ENCODE data around the gene ANKS1A. TPM values are rescaled to one million over a fixed set of nuclear protein-coding genes. Genes with fewer than 3 reads are reported as not detected.

The ANKS1A gene
- total and polyA plus RNA-seq, 2 experiments from 2014 or later = 3.2 to 4.4 TPM

- Histone ChIP-seq H3K36me3 (ENCODE audit: low read depth) (no peaks in the 10 kb centered on the region), H3K4me2 (ENCODE audit: unreplicated experiment) (no peak overlapping the region), H3K4me3 (no peak overlapping the region), H4K20me1 (ENCODE audit: insufficient read depth) (no peaks in the 10 kb centered on the region), H3K27me3 (replicated peaks; ENCODE audit: insufficient read depth) (no peaks in the 10 kb centered on the region), H3F3A (ENCODE audit: insufficient read depth) (peaks cover 36% of the 10 kb centered on the region), H3K9ac (no peak overlapping the region), H3K9me3 (ENCODE audit: low read depth) (no peaks in the 10 kb centered on the region), H2AFZ (no peak overlapping the region), H3K9me2 (ENCODE audit: insufficient read depth) (no peaks in the 10 kb centered on the region), H3K4me1 (ENCODE audit: insufficient read depth) (peaks cover 42% of the 10 kb centered on the region), H3K79me2 (ENCODE audit: insufficient read depth) (no peaks in the 10 kb centered on the region), H3K27ac (no peak overlapping the region)
- WGBS, 2 experiments (ENCODE audit: low coverage in 1 of 2, low lambda C conversion rate in 2 of 2, missing lambda C conversion rate in 2 of 2) = 79 to 84% methylated on average over 6 of the region's 6 CpGs
- no peak for TF ChIP-seq EZH2phosphoT487 (IDR thresholded peaks at IDR 0.05; ENCODE audit: insufficient read depth, low read depth)
- TF ChIP-seq EZH2 (IDR thresholded peaks at IDR 0.05; ENCODE audit: insufficient read depth, poor library complexity, severe bottlenecking) = no peak
- no peak for DNase-seq
- in situ Hi-C loops (cut with MboI) = no loop called here
Measured at GRCh38 chr6:35013701-35014100, 124.6 kb downstream of the ANKS1A start.

DNA sequence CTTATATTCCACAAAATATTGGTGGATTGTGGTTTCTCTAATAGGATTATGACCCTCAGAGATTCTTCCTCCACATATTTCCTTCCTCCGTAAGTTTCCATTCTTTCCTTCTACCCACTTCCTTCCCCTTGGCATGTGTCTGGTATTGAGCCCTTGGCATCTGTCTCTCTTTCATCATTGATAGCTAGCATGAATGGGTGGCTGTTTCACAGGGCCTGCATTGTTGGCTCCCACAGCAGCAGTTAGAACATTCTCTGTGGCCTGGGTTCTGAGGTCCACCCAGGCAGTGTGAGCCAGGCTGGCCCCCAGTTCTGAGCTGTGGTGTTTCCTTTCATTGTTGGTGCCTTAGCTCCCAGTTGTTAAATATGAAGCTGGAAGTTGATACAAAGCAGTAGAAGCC is 125.3 kb downstream of the ANKS1A start:
- no peak for TF ChIP-seq EZH2phosphoT487 (IDR thresholded peaks at IDR 0.05; ENCODE audit: insufficient read depth, low read depth)
- TF ChIP-seq EZH2 (IDR thresholded peaks at IDR 0.05; ENCODE audit: insufficient read depth, poor library complexity, severe bottlenecking) = no peak
- H3K79me2 ChIP-seq (ENCODE audit: insufficient read depth) = no peaks in the 10 kb centered on the region
- H3K4me1 ChIP-seq (ENCODE audit: insufficient read depth) = peaks cover 42% of the 10 kb centered on the region
- H3F3A ChIP-seq (ENCODE audit: insufficient read depth) = peaks cover 36% of the 10 kb centered on the region
- H3K4me2 ChIP-seq (ENCODE audit: unreplicated experiment) = no peak overlapping the region
- in situ Hi-C loops (cut with MboI) = no loop called here
- H2AFZ ChIP-seq = no peak overlapping the region
- H4K20me1 ChIP-seq (ENCODE audit: insufficient read depth) = no peaks in the 10 kb centered on the region
- peak overlapping the region; percentile 48 for H3K27ac ChIP-seq
- H3K4me3 ChIP-seq = no peak overlapping the region
- DNase-seq = peak; percentile 10
- no peaks in the 10 kb centered on the region for H3K27me3 ChIP-seq (replicated peaks; ENCODE audit: insufficient read depth)
- no peaks in the 10 kb centered on the region for H3K9me3 ChIP-seq (ENCODE audit: low read depth)
- H3K9me2 ChIP-seq (ENCODE audit: insufficient read depth) = no peaks in the 10 kb centered on the region
- H3K36me3 ChIP-seq (ENCODE audit: low read depth) = no peaks in the 10 kb centered on the region
- WGBS, 2 experiments (ENCODE audit: low coverage in 1 of 2, low lambda C conversion rate in 2 of 2, missing lambda C conversion rate in 2 of 2) = 73 to 78% methylated on average over 1 of the region's 1 CpG
- H3K9ac ChIP-seq = no peak overlapping the region

DNA sequence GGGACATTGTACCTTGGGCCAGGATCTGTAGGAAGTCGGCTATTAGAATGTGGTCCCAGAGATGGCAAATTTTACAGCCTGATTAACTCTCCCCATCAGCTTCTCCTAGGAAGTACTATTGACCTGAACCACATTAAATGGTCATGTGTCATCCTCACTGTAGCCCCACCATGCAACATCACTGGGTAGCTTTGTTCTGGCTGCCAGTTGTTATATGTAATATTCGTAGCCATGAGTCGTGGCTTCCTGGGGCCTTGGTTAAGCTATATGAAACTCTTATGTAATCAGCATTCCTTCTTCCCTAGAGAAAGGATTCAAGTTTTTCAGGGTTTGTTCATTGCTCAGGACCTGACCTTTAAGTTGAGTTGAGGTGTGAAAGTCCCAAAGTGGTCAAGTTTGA is 125.7 kb downstream of the ANKS1A start:
- H3K9me3 ChIP-seq (ENCODE audit: low read depth) = no peaks in the 10 kb centered on the region
- H3F3A ChIP-seq (ENCODE audit: insufficient read depth) = peaks cover 36% of the 10 kb centered on the region
- H3K27ac ChIP-seq = peak overlapping the region; percentile 48
- 4 to 18% methylated on average over 3 of the region's 3 CpGs for WGBS, 2 experiments (ENCODE audit: low coverage in 1 of 2, low lambda C conversion rate in 2 of 2, missing lambda C conversion rate in 2 of 2)
- H3K9ac ChIP-seq = no peak overlapping the region
- no peak overlapping the region for H2AFZ ChIP-seq
- H3K79me2 ChIP-seq (ENCODE audit: insufficient read depth) = no peaks in the 10 kb centered on the region
- H4K20me1 ChIP-seq (ENCODE audit: insufficient read depth) = no peaks in the 10 kb centered on the region
- no peaks in the 10 kb centered on the region for H3K27me3 ChIP-seq (replicated peaks; ENCODE audit: insufficient read depth)
- H3K4me1 ChIP-seq (ENCODE audit: insufficient read depth) = peaks cover 42% of the 10 kb centered on the region
- no peak overlapping the region for H3K4me2 ChIP-seq (ENCODE audit: unreplicated experiment)
- in situ Hi-C loops (cut with MboI) = no loop called here
- TF ChIP-seq EZH2phosphoT487 (IDR thresholded peaks at IDR 0.05; ENCODE audit: insufficient read depth, low read depth) (no peak), EZH2 (IDR thresholded peaks at IDR 0.05; ENCODE audit: insufficient read depth, poor library complexity, severe bottlenecking) (no peak)
- H3K9me2 ChIP-seq (ENCODE audit: insufficient read depth) = no peaks in the 10 kb centered on the region
- H3K4me3 ChIP-seq = no peak overlapping the region
- DNase-seq = peak; percentile 84
- H3K36me3 ChIP-seq (ENCODE audit: low read depth) = no peaks in the 10 kb centered on the region

DNA sequence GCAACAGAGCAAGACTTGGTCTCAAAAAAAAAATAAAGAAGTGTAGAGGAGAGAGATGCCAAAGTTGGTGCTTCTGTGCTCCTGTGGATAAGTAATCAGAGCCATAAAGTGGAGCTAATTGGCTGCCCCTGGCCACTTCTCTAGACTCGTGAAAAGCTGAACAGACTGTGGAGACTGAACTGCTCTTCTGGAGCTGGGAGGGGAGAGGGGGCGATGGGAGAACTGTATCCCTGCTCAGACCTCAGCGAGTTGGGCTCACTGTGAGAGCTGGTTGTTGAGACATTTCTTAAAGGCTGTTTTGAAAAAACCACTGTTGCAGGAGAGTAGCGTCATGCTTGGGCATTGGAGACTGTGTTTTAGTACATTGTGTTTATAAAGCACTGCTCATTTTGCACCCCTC is 126.4 kb downstream of the ANKS1A start:
- in situ Hi-C loops (cut with MboI) = no loop called here
- H3K36me3 ChIP-seq (ENCODE audit: low read depth) = no peaks in the 10 kb centered on the region
- peaks cover 36% of the 10 kb centered on the region for H3F3A ChIP-seq (ENCODE audit: insufficient read depth)
- no peak overlapping the region for H3K4me2 ChIP-seq (ENCODE audit: unreplicated experiment)
- H3K27me3 ChIP-seq (replicated peaks; ENCODE audit: insufficient read depth) = no peaks in the 10 kb centered on the region
- 72 to 78% methylated on average over 4 of the region's 4 CpGs for WGBS, 2 experiments (ENCODE audit: low coverage in 1 of 2, low lambda C conversion rate in 2 of 2, missing lambda C conversion rate in 2 of 2)
- H2AFZ ChIP-seq = no peak overlapping the region
- peak overlapping the region; percentile 42; the same call in 1 of the 2 replicates for H3K27ac ChIP-seq
- DNase-seq = no peak
- no peak overlapping the region for H3K4me3 ChIP-seq
- TF ChIP-seq EZH2phosphoT487 (IDR thresholded peaks at IDR 0.05; ENCODE audit: insufficient read depth, low read depth) (no peak), EZH2 (IDR thresholded peaks at IDR 0.05; ENCODE audit: insufficient read depth, poor library complexity, severe bottlenecking) (no peak)
- no peaks in the 10 kb centered on the region for H3K9me3 ChIP-seq (ENCODE audit: low read depth)
- H4K20me1 ChIP-seq (ENCODE audit: insufficient read depth) = no peaks in the 10 kb centered on the region
- no peak overlapping the region for H3K9ac ChIP-seq
- peaks cover 42% of the 10 kb centered on the region for H3K4me1 ChIP-seq (ENCODE audit: insufficient read depth)
- H3K9me2 ChIP-seq (ENCODE audit: insufficient read depth) = no peaks in the 10 kb centered on the region
- no peaks in the 10 kb centered on the region for H3K79me2 ChIP-seq (ENCODE audit: insufficient read depth)

DNA sequence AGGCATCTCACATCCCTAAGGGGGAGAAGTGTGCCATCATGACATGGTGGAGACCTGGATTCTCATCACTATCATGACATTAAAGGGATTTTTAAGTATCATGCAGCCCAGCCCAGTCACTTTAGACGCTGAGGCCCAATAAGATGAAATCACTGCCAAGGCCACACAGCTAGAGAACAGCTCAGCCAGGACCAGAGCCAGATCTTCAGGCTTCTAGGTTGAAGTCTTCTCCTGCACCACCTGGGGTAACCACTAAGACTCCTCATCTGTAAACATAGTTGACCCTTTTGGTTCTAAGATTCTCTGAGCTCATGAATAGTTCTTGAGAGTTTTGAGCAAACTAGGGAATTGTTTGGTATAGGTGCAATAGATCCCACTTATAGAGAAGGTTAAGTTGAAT is 126.9 kb downstream of the ANKS1A start:
- Histone ChIP-seq H3K4me3 (no peak overlapping the region), H3K36me3 (ENCODE audit: low read depth) (no peaks in the 10 kb centered on the region), H3K27ac (0 out of 2 replicates have a peak overlapping the region, but pooled peaks have one; percentile 43), H3K9ac (no peak overlapping the region), H3K9me3 (ENCODE audit: low read depth) (no peaks in the 10 kb centered on the region), H3K4me2 (ENCODE audit: unreplicated experiment) (no peak overlapping the region), H3F3A (ENCODE audit: insufficient read depth) (peaks cover 36% of the 10 kb centered on the region), H4K20me1 (ENCODE audit: insufficient read depth) (no peaks in the 10 kb centered on the region), H2AFZ (0 out of 2 replicates have a peak overlapping the region, but pooled peaks have one; percentile 69), H3K27me3 (replicated peaks; ENCODE audit: insufficient read depth) (no peaks in the 10 kb centered on the region), H3K9me2 (ENCODE audit: insufficient read depth) (no peaks in the 10 kb centered on the region), H3K79me2 (ENCODE audit: insufficient read depth) (no peaks in the 10 kb centered on the region), H3K4me1 (ENCODE audit: insufficient read depth) (peaks cover 42% of the 10 kb centered on the region)
- 0 to 14% methylated on average over 1 of the region's 1 CpG for WGBS, 2 experiments (ENCODE audit: low coverage in 1 of 2, low lambda C conversion rate in 2 of 2, missing lambda C conversion rate in 2 of 2)
- peak; percentile 56 for DNase-seq
- no peak for TF ChIP-seq EZH2 (IDR thresholded peaks at IDR 0.05; ENCODE audit: insufficient read depth, poor library complexity, severe bottlenecking)
- TF ChIP-seq EZH2phosphoT487 (IDR thresholded peaks at IDR 0.05; ENCODE audit: insufficient read depth, low read depth) = no peak
- in situ Hi-C loops (cut with MboI) = no loop called here
